Activated T-cell treated with anti-CD3 and anti-CD28 coated beads, Interleukin-2, amount 50 U/mL, for 1 hour (primary cell): Measurements from ENCODE around the gene ASB2.

Experiments used
- DNase-seq: peaks from one replicate; pipeline ENCODE4 v3.0.0-alpha.2; 2020

ASB2 gene

GRCh38 chr14:93945070-93945399 lies 31.3 kb downstream of the ASB2 start:
- no peak for DNase-seq

GRCh38 chr14:93944348-93945069 lies 31.9 kb downstream of the ASB2 start:
- DNase-seq = no peak

GRCh38 chr14:93943930-93944329 lies 32.4 kb downstream of the ASB2 start:
- DNase-seq = no peak

GRCh38 chr14:93943052-93943451 lies 33.3 kb downstream of the ASB2 start:
- no peak for DNase-seq

GRCh38 chr14:93941293-93941910 lies 35.0 kb downstream of the ASB2 start:
- DNase-seq = no peak

GRCh38 chr14:93940437-93940836 lies 35.9 kb downstream of the ASB2 start:
- DNase-seq = no peak

GRCh38 chr14:93939304-93940229 lies 36.8 kb downstream of the ASB2 start:
- DNase-seq = peak; percentile 97

GRCh38 chr14:93938751-93939303 lies 37.5 kb downstream of the ASB2 start:
- DNase-seq = no peak

GRCh38 chr14:93937519-93937918 lies 38.9 kb downstream of the ASB2 start:
- no peak for DNase-seq

- DNase-seq = no peak
Measured at GRCh38 chr14:93936926-93937325, 39.4 kb downstream of the ASB2 start.

GRCh38 chr14:93936245-93936644 lies 40.1 kb downstream of the ASB2 start:
- no peak for DNase-seq

- DNase-seq = no peak
Measured at GRCh38 chr14:93935213-93935612, 41.2 kb downstream of the ASB2 start.

GRCh38 chr14:93932642-93933041 lies 43.7 kb downstream of the ASB2 start:
- DNase-seq = no peak

GRCh38 chr14:93930989-93931307 lies 45.4 kb downstream of the ASB2 start:
- no peak for DNase-seq

- no peak for DNase-seq
Measured at GRCh38 chr14:93930296-93930988, 45.9 kb downstream of the ASB2 start.

GRCh38 chr14:93929657-93930056 lies 46.7 kb downstream of the ASB2 start:
- no peak for DNase-seq

- DNase-seq = no peak
Measured at GRCh38 chr14:93929048-93929535, 47.3 kb downstream of the ASB2 start.

GRCh38 chr14:93928184-93929047 lies 48.0 kb downstream of the ASB2 start:
- DNase-seq = no peak

GRCh38 chr14:93927800-93928145 lies 48.6 kb downstream of the ASB2 start:
- no peak for DNase-seq

- DNase-seq = no peak
Measured at GRCh38 chr14:93926873-93927799, 49.2 kb downstream of the ASB2 start, which contains the start of gene FAM181A. TSS of gene FAM181A (plus strand) at chr14:93927344. CDS start at chr14:93928286, 942 bp downstream.
